A673 (cell line): ENCODE measurements around the gene VASH2.

Experiments used
- EZH2 ChIP-seq: fragments of 200-600 bp; sonication (generic); IDR thresholded peaks from 2 replicates; pipeline ENCODE4 v1.6.1; 2017; ENCODE audit warnings: borderline replicate concordance, low read depth, mild to moderate bottlenecking, mixed read lengths, antibody characterized with exemption, low read length; ENCODE audit not compliant: poor library complexity, severe bottlenecking
- TF ChIP-seq, protein P1 (sequence below): fragments of 300-800, 200-600 bp; sonication (generic); conservative IDR thresholded peaks from 2 replicates; pipeline ENCODE4 v1.5.1; 2017; ENCODE audit warnings: low read depth, mild to moderate bottlenecking, antibody characterized with exemption, low read length, moderate library complexity, mixed read lengths

GRCh38 chr1:212976586-212976985 is 26.2 kb downstream of the VASH2 start:
- TF ChIP-seq, protein P1, sequence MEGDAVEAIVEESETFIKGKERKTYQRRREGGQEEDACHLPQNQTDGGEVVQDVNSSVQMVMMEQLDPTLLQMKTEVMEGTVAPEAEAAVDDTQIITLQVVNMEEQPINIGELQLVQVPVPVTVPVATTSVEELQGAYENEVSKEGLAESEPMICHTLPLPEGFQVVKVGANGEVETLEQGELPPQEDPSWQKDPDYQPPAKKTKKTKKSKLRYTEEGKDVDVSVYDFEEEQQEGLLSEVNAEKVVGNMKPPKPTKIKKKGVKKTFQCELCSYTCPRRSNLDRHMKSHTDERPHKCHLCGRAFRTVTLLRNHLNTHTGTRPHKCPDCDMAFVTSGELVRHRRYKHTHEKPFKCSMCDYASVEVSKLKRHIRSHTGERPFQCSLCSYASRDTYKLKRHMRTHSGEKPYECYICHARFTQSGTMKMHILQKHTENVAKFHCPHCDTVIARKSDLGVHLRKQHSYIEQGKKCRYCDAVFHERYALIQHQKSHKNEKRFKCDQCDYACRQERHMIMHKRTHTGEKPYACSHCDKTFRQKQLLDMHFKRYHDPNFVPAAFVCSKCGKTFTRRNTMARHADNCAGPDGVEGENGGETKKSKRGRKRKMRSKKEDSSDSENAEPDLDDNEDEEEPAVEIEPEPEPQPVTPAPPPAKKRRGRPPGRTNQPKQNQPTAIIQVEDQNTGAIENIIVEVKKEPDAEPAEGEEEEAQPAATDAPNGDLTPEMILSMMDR, result no peak
- no peak for TF ChIP-seq EZH2
